ENCODE measurements around the gene ITGA4.

Gene ITGA4

DNA sequence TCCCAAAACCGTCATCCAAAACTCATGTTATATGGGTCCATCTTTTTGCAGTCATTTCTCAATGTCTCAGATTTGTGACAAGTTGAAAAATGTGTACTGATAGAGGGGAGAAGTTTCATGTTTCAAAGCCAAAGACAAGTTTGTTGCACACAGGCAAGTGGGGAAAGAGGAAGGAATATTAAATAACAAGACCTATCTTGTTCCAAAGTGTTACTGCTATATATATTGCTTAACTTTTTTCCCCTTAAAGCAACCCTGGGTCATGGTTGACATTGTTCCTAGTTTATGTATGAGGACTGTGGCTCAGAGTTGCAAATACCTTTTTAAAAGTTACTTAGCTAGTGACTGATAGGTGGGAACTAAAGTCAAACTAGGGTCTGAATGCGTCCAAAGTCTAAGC lies 1.7 kb downstream of the ITGA4 start:
- DNase-seq (ENCODE audit: low read depth in 2 of 2) = no peak

- DNase-seq (ENCODE audit: low read depth in 2 of 2) = no peak
Measured at GRCh38 chr2:181459621-181460021, 2.4 kb downstream of the ITGA4 start.

- no peak for DNase-seq (ENCODE audit: low read depth in 2 of 2)
Measured at GRCh38 chr2:181461056-181461997, 4.1 kb downstream of the ITGA4 start.

- DNase-seq (ENCODE audit: low read depth in 2 of 2) = no peak
Measured at GRCh38 chr2:181462033-181462432, 4.8 kb downstream of the ITGA4 start.

DNA sequence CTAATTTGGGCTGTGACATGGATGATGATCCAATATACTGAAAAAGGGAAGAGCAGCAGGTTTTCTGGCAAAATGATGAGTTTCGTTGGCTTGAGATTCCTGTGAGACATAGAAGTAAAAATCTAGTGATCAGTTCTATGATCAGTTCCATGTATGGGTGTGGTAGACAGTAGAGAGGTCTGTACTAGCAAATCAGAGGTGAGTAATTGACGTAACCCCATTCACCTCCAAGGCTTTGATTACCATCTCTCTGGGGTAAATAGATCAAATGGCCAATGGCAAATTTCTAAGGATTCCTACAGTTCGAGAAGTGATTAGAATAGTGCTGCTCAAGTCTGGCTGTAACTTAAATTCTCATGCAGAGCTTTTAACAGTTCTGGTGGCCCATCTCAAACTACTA lies 6.4 kb downstream of the ITGA4 start:
- DNase-seq (ENCODE audit: low read depth in 2 of 2) = no peak

DNA sequence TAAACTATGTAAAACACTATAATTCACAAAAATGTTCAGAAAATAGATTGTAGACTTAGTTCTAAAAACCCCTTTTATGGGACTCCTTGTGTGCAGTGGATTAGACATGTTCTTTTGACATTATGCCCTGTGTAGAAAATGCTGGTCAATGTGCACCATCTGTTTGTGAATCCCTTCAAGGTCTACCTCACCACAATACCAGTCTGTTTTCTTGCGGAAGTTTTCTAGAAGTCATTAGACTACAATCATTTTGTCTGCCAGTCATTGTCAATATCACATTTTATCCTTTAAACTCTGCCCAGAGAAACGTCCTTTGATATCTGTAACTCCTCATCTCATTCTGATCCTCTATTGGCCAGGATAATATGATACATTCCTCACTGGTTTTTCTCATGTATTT lies 7.8 kb downstream of the ITGA4 start:
- DNase-seq (ENCODE audit: low read depth in 2 of 2) = no peak

- no peak for DNase-seq (ENCODE audit: low read depth in 2 of 2)
Measured at GRCh38 chr2:181465676-181466375, 8.6 kb downstream of the ITGA4 start.

DNA sequence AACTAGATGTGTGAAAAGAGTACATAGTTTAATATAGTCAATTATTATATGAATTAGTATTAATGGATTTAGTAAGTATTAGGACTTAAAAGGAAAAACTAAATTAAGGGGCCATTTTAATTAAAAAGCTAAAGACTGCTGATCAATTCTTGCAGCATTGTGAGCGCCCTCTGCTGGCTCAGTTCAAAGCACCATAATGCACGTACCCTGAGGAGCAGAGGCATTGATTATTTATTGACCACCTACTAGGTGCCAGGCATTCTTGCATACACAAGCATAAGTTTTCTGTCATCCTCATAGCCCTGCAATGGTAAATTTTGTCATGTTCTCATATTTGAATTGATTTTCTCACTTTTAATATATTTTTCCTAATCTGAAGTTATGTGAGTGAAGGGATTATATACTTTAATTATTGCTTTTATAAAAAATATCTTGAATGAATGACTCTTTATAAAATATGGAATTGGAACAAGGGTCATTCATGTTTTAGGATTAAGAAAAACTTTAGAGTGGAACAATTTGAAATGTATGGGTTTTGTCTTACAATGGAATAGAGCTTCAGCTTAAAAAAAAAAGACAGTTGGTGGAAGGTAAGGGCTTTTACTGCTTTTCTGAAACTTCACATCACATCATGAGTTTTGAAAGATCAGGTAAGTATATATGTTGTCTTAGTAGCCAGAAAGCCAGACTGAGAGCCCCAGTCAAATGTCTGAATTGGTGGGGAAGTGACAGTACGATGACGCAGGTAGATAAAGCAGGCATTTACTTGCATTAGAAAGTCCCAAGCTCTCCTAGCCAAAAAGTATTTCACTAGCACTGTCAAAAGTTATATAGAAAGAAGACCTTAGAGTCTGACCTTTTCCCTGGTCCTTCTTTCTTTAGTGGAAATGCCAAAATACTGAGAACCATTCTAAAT lies 9.7 kb downstream of the ITGA4 start:
- DNase-seq (ENCODE audit: low read depth in 2 of 2) = peak; percentile 73

DNA sequence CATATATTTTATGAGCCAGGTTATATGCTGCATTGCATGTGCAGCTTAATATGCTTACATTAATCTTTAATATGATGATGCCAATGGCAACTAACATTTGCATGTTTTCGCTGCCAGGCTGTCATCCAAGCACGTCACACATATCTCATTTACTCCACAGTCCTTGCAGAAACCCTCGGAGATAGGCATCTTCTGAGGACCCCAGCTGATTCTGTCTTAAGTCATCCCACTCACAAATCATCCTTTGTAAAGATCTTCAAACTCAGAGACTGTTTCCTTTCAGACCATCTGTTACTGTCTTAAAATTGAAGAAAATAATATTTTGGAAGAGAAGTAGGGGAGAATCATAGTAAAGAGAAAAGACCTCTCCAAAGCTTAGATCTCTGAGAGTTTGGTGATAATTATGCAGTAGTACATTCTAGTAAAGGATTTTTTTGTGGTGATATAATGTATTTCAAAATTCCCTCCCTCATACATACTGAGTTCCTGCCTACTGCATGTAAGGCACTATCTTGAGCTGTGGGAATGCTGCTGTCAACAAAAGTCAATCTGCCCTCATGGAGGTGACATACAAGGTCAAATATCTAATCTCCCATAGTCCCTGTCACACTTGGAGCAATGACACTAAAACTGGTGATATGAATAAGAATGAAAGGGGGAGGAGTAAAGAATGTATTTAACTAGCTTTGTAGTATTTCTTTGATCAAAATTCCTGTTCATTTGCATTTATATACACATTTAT lies 11.0 kb downstream of the ITGA4 start:
- DNase-seq (ENCODE audit: low read depth in 2 of 2) = no peak

GRCh38 chr2:181468811-181469210 lies 11.6 kb downstream of the ITGA4 start:
- DNase-seq (ENCODE audit: low read depth in 2 of 2) = no peak

DNA sequence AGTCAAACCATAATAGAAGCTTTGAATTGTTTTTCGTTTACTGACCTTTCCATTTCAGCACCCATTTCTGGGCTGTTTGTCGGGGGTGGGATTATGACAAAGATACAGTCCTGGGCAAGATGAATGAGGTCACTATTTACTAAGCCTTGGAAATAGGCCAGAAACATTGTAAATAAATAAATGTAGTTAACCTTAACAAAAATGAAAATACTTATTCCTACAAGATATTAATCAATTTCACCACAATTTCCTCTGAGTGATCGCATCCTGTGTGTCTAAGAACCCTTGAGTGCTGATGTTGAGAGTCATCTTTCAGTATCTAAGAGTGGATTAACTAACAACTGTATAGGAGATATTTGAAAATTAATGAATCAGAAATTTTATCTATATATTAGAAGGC lies 14.0 kb downstream of the ITGA4 start:
- DNase-seq (ENCODE audit: low read depth in 2 of 2) = no peak

- no peak for DNase-seq (ENCODE audit: low read depth in 2 of 2)
Measured at GRCh38 chr2:181471783-181472182, 14.6 kb downstream of the ITGA4 start.

DNA sequence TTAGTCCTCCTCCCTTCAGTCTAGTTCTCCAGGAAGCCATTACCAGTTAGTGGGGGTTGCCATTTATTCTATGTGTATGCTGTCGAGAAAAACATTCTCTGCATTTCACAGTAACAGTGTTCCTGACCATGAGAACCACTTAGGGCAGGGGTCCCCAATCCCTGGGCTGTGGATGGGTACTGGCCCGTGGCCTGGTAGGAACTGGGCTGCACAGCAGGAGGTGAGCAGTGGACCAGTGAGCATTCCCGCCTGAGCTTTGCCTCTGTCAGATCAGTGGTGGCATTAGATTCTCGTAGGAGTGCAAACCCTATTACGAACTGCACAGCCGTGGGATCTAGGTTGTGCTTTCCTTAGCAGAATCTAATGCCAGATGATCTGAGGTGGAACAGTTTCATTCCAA lies 15.8 kb downstream of the ITGA4 start:
- DNase-seq (ENCODE audit: low read depth in 2 of 2) = no peak

DNA sequence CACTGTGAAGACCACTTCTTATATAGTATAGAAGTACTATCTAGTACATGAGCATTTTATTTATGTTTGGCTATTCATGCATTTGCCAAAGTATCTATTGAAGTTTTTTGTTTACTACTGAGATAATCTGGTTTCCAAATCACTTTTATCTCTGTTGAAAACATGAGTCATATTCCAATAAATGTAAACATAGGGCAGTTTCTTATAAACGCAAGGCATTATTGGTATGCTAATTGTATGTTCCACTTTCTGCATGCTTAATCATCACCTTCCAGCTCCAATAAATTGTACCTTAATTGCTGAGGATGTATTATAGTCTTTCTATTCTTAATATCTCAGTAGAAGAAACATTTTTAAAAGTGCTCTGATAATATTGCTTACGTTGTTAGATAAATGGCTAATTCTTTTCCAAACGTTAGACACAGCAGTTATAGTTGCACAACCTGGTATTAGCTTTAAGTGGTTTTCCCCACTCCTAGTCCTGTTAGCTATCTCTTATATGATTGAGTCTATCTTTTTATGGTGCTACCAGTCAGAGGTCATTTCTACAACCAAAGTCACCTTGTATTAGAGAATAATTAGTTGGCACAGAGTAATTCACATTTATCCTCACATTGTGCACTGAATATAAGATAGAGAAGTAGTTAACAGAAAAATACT lies 17.2 kb downstream of the ITGA4 start:
- DNase-seq (ENCODE audit: low read depth in 2 of 2) = no peak

- DNase-seq (ENCODE audit: low read depth in 2 of 2) = no peak
Measured at GRCh38 chr2:181483211-181483610, 26.0 kb downstream of the ITGA4 start.

DNA sequence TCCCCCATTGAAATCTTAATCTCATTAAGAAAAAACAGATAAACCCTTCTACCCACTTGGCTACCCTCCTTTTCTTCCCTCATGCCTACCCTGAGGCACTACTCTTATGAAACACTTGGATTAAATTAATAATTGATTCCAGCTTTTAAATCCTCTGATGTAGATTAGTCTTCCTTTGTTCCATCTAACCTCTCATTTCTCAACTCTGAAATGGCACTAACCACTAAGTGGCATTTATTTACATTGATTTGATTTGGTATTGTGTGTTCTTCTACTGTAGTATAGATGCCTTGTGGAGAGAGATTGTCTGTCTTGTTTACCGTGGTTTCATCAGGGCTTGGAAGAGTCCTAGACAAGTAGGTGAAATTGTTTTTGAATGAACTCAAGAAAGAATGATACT lies 26.7 kb downstream of the ITGA4 start:
- DNase-seq (ENCODE audit: low read depth in 2 of 2) = no peak

- DNase-seq (ENCODE audit: low read depth in 2 of 2) = no peak
Measured at GRCh38 chr2:181484851-181485637, 27.9 kb downstream of the ITGA4 start.

DNA sequence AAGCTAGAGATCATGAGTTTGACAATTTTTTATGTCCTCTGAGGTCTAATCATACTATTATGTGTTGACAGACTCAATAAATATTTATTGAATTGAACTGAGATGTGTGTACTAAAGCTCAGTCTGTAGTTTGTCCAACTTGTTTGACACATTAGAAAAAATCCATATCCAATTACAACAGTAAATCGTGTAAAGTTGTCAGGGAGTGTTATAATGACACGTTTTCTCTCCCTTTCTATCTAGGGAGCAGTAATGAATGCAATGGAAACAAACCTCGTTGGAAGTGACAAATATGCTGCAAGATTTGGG lies 28.4 kb downstream of the ITGA4 start:
- DNase-seq (ENCODE audit: low read depth in 2 of 2) = no peak

DNA sequence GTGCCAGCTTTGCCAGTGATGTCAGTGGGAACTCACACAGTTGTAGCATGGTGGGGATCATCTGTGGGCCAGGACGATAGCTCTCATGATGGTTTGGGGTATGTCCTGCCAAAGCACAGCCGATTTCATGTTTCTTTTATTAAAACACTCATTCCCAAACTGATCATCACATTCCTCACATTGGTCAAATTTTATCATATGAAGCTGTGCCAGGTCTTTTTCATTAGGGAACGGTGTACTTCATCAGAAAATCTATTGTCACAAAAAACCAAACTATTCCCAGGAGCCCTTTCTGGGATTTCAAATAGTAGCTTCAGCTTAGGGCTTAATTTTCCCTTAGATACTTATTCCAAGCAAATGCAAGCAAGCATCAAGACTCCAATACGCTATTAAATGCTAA lies 42.0 kb downstream of the ITGA4 start:
- DNase-seq (ENCODE audit: low read depth in 2 of 2) = no peak

DNA sequence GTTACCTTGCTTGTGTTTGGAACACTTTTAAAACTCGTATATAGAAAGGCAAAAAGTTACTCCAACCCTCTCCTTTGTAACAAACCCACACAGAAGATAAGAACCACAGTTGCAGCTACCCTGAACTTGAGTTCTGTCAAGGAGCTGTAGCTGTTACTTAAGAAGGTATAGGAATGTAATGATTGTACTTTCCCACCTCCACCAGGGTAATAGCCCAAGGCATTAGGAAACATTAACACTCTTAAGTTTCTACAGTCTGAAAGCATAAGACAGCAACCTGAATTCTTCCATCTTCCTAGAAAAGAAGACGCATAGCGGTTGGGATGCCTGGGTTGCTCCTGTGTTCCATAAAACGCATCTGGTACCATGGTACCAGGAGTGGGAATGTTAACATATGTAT lies 43.0 kb downstream of the ITGA4 start:
- no peak for DNase-seq (ENCODE audit: low read depth in 2 of 2)
